GM19025 (cell line): Measurements from ENCODE around the gene TFRC.
"Not testable (repeated sequence)": the region's sequence is repeated elsewhere in the genome, so short reads cannot be mapped to it uniquely, and the experiment has no call there.

Experiments
- ATAC-seq: cut with Tn5 transposase; IDR thresholded peaks from one replicate; pipeline ENCODE4 v1.9.1; 2021; ENCODE audit warnings: mild to moderate bottlenecking, low read depth, moderate library complexity; ENCODE audit not compliant: unreplicated experiment

Gene TFRC

DNA sequence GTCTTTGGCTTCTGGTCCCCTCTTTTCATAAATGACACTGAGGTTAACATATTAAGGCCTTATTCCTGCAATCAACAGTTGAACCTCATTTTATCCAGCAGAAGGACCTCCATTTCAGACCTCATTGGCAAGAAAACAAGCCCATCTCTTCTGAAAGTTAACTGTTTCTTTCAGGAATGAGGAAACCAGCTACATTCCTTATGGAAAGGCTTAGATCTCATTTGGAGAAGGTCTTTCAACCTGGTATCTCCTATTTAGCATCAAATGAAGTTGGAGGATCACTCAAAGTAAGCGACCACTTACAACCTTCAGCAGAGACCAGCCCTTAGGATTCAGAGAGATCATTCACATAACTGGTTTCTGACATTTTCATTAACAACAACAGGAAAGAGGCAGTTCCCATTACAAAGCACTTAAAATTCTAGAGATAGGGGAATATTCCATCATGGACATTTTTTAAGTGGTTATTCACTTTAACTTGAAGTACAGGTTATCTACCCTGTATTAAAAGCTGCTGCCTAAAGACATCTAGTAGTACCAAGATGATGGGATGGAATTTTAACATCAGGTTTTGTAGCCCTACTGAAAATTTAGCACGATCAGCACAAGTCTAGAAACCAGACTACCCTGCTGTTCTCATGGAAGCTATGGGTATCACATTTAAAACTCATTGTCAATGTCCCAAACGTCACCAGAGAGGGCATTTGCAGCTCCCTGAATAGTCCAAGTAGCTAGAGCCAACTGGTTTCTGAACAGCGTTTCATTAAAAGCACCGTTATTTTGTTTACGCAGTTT is 30.4 kb downstream of the TFRC start:
- ATAC-seq: no peak

DNA sequence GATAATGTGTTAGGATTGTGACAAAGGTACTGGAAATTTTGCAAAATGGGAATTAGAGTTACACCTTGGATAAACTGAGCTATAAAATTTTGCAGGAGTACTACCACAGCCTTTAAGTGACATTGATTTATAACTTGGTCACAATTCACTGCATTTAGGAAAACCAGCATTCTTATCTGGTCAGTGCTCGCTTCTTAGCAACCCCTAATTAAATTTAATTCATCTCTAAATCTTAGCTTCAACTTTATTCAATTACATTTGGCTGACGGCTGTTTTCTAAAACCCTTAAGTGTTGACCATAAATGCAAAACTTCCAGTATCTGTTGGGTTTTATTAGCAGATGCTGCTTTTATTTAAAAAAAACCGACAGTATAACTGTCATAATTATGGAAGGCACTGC is 31.3 kb downstream of the TFRC start:
- no peak for ATAC-seq

DNA sequence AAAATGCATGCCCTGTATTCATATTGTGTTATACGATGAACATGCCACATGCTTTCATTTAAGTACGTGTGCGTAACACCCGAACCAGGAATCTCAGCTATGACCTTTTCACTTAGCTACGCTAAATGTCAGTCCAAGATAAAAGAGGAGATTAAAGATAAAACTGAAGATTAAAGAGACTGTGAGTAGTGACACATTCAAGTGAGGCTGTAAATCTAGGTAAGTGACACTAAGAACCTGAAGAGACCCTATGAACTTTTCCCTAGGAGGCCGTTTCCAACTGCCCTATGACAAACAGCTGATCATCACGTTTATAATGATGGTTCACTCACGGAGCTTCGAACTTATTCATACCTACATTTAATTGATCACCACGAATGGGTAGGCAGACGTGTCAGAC is 32.2 kb downstream of the TFRC start:
- no peak for ATAC-seq

DNA sequence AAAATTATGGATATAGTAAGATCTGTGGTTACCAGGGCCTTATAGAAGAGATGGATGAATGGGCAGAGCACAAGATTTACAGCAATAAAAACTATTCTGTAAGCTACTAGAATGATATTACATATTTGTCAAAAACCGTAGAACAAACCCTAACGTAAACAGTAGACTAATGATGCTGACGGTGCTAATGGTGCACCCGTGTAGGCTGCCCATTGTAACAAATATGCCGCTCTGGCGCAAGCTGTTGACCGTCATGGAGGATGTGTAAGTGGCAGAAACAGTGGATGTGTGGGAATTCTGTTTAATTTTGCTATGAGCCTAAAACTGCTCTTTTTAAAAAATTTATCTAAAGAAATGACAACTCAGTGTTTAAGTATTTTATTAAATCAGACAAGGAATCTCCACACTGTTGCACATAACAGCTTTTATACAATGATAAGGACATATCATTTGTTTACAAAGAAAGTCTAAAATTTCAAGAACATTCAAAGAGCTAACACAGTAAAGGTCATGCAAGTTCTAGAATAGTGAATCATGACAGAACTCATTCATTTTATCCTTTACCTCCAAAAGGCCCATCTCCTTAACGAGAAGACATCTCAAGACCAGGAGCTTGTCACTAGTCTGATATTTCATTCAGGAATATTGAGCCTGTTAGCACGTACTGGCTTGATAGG is 32.8 kb downstream of the TFRC start:
- ATAC-seq: no peak

DNA sequence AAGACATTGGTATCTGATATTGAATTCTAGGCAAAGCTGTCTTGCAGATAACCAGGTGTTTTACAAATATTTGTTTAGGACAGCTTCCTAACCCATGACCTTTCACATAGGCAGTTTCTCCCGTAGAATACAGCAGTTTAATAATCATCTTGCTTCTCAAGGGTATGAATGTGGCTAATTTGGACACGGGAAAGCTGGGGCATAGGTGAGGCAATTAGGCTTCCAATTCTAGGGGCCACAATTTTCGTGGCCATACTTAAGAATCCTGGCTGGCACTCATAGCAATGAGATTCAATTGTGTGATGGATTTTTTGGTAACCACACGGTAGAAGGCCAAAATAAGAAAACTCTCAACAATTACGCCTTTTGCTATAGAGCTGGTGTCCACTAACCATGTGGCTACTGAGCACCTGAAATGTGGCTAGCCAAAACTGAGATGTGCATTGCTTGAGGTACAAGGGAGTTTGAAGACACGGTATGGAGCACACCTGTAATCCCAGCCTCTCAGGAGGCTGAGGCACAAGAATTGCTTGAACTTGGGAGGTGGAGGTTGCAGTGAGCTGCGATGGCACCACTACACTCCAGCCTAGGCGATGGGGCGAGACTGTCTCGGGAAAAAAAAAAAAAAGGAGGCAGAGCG is 34.4 kb downstream of the TFRC start:
- ATAC-seq: no peak

DNA sequence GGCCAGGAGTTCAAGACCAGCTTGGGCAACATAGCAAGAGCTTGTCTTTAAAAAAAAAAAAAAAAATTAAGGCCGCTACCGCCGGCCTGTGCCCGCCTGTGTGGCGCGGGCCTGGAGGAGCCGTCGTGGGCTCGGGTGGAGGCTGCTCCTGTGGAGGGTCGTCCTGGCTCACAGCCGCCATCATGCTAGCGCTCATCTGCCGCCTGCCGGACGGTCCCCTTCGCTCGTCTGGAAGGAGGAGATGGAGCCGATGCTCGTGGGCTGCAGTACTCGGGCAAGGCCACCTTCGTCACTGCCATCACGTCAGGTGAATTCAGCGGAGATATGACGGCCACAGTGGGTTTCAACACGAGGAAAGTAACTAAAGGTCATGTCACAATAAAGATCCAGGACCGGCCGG is 37.4 kb downstream of the TFRC start:
- ATAC-seq: no peak

DNA sequence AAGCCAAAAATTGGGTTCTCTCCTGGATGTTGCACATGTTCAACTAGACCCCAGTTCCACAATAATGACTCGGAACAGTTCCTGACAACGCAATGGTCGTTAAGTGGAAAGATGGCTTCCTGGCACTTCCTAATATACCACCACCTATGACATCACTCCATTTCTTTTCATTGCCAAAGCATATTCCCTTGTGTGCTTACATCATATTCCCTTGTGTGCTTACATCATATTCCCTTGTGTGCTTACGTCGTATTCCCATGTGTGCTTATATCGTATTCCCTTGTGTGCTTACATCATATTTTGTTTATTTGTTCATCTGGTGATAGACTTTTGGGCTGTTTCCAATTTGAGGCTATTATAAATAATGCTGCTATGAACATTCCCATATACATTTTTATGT is 39.2 kb downstream of the TFRC start:
- ATAC-seq: no peak

DNA sequence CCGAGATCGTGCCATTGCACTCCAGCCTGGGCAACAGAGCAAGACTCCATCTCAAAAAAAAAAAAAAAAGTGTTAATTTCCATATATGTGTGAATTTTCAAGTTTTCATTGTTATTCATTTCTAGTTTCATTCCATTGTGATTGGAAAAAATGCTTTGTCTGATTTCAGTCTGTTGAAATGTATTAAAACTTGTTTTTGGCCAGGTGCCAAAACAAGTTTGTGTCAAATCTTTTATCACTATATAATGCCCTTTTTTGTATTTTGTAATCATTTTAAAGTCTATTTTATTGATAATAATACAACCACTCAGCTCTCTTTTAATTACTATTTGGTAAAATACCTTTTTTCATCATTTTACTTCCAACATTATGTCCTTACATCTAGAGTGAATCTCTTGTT is 42.5 kb downstream of the TFRC start:
- ATAC-seq: no peak

DNA sequence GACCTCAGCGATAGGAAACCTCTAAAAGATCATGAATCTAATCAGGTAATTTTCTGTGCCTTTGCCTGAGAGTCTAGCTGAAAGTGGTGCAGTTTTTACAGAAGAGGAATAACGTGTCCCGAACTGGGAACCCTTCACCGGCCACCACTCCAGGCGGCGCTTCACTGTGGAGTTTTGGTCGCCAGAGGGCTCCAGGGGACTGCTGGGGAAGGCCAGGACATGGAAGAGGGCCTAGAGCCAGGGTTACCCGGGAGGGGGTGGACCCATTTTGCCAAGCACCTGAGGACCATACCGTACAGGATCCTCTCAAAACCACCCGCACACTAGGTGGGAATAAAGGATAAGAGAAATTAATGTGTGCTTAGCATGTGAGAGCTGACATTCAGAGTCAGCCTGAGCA is 55.8 kb downstream of the TFRC start:
- not testable (repeated sequence) for ATAC-seq

DNA sequence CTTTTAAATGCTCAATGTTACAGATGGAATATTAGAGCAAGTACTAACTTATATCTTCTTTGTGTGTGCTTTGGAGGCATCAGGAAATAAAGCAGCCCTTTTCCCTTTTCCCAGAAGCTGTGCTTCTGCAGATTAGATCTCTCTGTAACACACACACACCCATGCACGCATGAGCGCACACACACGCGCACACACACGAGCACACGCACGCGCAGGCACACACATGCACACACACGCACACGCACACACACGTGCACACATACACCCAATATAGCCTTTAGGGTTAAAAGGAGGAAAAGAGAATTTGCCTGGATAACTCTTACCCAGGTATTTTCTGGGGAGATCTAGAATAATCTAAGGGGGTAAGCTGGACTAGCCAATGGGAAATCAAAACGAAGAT is 56.9 kb downstream of the TFRC start:
- ATAC-seq: no peak

DNA sequence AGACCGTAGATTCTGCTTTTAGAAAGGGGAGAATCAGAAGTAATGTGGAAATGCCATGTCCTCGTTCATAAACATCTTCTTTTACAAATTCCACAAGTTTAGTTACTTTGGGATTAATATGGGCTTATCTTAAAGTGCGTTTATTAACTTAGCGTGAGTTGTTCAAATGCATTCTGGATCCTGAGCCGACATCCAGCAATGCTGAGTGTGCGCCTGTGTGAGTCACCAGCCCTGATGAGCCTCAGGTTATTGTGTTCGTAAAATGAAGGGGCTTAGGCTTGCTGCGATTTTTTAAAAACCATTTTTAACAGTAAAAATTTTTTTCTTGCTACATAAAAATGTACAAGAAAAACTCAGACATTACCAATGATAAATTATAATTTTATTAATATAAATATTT is 57.9 kb downstream of the TFRC start:
- ATAC-seq: no peak

DNA sequence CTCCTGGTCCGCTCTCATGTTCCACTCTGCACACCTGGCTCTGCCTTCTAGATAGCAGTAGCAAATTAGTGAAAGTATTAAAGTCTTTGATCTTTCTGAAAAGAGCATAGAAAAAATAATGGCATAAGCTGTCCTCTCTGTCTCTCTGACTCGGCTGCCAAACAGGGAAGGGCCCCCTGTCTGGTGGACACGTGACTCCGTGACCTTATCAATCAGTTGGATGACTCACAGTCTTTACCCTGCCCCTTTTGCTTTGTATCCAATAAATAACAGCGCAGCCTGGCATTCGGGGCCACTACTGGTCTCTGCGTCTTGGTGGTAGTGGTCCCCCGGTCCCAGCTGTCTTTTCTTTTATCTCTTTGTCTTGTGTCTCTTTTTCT is 59.4 kb downstream of the TFRC start:
- ATAC-seq: not testable (repeated sequence)

DNA sequence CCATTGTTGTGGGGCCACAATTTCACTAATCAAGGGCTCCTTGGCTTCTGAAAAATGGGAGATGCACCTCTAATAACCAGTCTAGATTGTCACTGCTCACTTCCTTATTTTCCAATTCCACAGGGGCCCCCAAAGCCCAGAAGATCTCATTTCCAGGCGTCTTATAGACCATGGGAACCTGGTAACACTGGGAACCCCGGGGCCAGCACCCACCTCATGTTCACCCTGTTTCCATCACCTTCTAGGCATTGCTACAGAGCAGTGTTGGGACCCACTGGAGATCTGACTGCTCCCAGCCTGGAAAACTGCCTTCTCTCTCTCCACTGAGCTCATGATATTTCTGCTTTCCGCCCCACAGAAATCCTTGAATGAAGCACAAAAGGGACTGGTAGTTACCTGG is 61.5 kb downstream of the TFRC start:
- ATAC-seq: no peak

DNA sequence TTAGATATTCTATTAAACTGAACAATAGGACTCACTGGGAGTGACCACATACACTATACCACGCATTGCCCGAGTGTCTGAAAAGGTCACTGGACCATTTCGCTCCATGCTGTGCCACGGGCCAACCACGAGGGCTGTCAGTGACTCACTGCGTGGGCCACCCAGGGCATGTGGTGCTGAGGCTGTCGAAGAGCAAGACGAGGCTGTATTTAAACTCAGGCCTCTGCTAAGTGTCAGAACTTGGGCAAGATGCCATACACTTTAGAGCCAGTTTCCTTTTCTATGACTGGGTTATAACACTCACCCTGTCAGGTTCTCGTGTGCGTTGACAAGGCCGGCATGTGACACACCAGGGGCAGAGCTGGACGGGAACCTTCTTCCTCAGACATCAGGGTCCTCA is 62.3 kb downstream of the TFRC start:
- not testable (repeated sequence) for ATAC-seq

DNA sequence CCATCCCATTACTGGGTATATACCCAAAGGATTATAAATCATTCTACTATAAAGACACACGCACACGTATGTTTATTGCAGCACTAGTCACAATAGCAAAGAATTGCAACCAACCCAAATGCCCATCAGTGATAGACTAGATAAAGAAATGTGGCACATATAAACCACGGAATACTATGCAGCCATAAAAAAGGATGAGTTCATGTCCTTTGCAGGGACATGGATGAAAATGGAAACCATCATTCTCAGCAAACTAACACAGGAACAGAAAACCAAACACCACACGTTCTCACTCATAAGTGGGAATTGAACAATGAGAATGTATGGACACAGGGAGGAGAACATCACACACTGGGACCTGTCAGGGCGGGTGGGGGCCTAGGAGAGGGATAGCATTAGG is 63.7 kb downstream of the TFRC start:
- ATAC-seq: not testable (repeated sequence)

DNA sequence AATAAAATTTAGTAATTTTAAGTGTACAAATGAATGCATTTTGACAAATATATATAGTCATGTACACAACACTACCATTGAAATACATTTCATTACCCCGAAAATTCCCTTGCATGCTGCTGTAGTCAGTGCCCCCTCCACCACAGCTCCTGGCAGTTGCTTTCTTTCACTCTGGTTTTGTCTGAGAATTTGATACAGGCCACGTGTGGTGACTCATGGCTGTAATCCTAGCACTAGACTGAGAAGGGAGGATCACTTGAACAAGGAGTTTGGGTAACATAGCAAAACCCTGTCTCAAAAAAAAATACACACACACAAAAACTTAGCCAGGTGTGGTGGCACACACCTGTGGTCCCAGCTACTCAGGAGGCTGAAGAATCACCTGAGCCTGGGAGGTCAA is 65.4 kb downstream of the TFRC start:
- ATAC-seq: no peak

DNA sequence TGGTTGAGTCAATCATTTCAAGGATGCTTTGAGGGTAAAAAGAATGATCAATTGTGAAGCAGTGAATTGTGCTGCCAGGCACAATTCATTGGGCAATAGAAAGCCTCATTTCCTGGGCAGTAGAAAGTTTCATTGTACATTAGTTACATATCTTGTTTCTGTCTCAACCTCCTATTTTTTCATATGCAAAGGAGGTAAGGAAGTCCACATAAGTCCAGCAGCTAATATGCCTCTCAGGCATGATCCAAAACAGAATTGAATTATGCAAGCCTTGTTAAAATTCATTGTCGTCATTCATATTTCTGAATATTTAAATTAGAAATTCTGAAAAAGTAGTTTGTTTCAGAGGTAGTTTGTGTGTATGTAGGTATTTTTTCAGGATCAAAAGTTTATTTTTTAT is 65.8 kb downstream of the TFRC start:
- ATAC-seq: no peak

DNA sequence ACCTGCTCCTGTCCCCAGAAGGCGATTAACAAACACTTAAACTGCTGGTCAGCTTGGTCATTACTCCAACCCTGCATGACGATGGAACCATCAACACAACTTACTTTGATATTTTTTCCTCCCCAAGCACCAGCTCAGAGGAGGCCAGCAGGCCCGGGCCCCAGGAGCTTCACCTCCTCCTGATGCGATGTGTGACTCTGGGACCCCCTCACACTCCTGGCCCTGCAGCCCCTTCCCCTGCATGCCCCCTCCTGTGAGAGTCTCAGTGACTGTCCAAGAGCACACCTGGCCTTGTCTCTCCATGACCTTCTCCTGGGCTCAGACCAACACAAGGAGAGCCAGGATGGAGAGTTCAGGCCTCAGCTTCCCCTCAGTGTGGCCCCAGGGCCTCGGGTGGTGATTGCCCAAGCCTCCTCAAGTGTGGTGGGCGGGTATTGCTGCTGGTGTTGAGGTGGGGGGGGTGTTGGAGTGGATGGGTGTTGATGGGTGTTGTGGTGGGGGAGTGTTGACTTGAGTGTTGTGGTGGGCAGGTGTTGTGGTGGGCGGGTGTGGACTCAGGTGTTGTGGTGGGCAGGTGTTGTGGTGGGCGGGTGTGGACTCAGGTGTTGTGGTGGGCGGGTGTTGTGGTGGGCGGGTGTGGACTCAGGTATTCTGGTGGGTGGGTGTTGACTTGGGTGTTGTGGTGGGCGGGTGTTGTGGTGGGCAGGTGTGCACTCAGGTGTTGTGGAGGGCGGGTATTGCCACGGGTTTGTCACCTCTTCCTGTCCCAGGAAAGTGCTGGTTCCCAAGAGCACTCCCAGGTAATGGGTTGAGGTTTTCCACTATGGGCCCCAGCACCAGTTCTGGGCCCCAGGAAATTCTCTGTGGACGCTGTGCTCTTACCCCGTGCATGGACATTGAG is 68.1 kb downstream of the TFRC start:
- no peak for ATAC-seq

DNA sequence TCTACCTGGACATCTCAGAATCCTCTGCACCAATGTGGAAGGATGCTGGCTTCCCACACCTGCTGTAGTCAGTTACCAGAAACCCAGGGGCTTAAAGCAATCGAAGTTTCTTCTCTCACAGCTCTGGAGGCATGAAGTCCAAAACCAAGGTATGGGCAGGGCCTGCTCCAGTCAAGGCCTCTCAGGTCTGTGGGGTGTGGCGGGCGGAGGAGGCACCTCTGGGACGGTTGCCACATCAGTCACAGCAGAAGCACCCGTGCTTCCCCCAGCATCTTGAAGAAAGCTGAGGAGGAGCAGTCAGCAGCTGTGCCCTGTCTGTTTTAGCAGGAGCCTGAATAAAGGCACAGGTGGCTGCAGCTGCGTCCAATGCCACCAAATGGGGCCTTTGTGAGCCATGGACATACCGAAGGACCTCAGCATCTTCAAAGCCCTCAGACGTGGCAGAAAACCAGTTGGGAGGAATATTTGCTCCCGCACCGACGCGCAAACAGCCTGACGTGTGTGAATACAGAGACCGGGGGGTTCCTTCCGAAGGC is 68.9 kb downstream of the TFRC start:
- ATAC-seq: no peak

DNA sequence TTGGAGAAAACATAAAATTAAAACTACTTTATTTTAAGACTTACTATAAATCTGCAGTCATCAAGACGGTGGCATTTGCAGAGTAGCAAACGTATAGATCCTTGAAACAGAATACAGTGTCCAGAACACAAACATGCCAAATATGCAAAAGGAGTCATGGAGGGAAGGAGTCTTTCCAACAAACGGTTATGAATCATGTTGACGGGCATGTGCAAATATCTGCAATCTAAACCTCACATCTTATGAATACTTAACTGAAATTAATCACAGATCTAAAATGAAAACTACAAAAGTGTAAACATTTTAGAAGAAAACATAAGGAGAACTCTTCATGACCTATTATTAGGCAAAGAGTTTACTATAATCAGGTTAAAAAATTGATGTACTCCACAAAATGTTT is 69.4 kb downstream of the TFRC start:
- ATAC-seq: no peak

DNA sequence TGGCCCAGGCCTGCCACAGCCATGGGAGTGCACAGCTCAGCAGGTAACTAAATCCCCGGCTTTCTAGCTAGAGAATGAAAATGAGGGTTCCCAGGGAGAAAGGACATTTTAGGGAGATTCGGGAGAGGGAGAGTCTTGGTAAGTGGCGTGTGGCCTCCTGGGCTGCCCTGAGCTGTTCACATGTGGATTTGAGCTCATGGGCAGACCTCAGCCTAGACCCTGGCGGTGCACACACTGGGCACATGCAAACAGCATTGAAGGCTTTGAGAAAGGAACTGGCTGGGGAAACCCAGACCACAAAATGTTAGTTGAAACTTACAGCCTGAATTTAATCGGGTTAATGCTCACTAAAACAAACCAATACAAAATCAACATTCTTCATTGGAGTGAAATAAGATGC is 72.4 kb downstream of the TFRC start:
- ATAC-seq: no peak
